HCT116 (cell line): ENCODE measurements around the gene B3GALT6. TPM values are rescaled to one million over a fixed set of nuclear protein-coding genes. Genes with fewer than 3 reads are reported as not detected.

Experiments used
- ATAC-seq: fragments of 200-7000 bp; cut with Tn5 transposase; 2 replicates; pipeline ENCODE4 v1.9.1; 2020; ENCODE audit warnings: mild to moderate bottlenecking, moderate library complexity
- BruUV-seq: library from RNA; stranded (reverse); fragments of 400-500 nt; replicated peaks from 2 replicates; lab custom pipeline; 2021; lab: Mats Ljungman, UMichigan
- CTCF ChIA-PET: fragments of 300-600 bp; sonication (Branson Sonifier 250); formaldehyde crosslinking; loops from one replicate; lab custom pipeline; 2021; ENCODE audit warnings: antibody characterized with exemption; lab: Charles Lee
- POLR2A ChIA-PET: fragments of 300-600, 350-600 bp; sonication (Branson Sonifier 250); formaldehyde crosslinking; loops from one replicate; lab custom pipeline; 2021; ENCODE audit warnings: antibody characterized with exemption; lab: Charles Lee
- RAD21 ChIA-PET, 2 experiments: fragments of 300-600 bp; sonication (Branson Sonifier 250); formaldehyde crosslinking; loops; one replicate each; lab custom pipeline; 2023; ENCODE audit warnings: low total read pairs in 2 of 2; ENCODE audit not compliant: uncharacterized antibody in 2 of 2, unreplicated experiment in 2 of 2, low non-redundant PET in 1 of 2; lab: Charles Lee
- DNase-seq: peaks from one replicate; pipeline ENCODE4 v3.0.0-alpha.2; 2010; ENCODE audit warnings: low read depth, low spot score
- H2AFZ ChIP-seq: fragments of 200-600 bp; shearing (Covaris generic), sonication (generic); 2 replicates; pipeline ENCODE4 v1.6.1; 2017; ENCODE audit warnings: low read depth, mixed run types, mixed read lengths, antibody characterized with exemption, low read length; ENCODE audit not compliant: poor library complexity, severe bottlenecking
- H3K27ac ChIP-seq: 2 replicates; pipeline ENCODE4 v1.5.1; 2012; ENCODE audit warnings: low read depth, low read length
- H3K27me3 ChIP-seq: fragments of 200-600 bp; sonication (generic); 2 replicates; pipeline ENCODE4 v1.6.1; 2016; ENCODE audit warnings: mixed run types, low read length, mixed read lengths; ENCODE audit not compliant: insufficient read depth
- H3K36me3 ChIP-seq, 2 experiments: fragments of 200-500 bp in 1 of 2; fragments of 200-600 bp in 1 of 2; sonication (Bioruptor generic) in 1 of 2; sonication (generic) in 1 of 2; 2 replicates each; pipeline versions ENCODE4 v1.5.1 to v1.6.1; 2014 to 2016; ENCODE audit warnings: low read length in 2 of 2, inconsistent platforms in 1 of 2, mixed read lengths in 1 of 2, mixed run types in 1 of 2; ENCODE audit not compliant: insufficient read depth in 2 of 2, control insufficient read depth in 1 of 2
- H3K4me1 ChIP-seq, 2 experiments: fragments of 200-600 bp in 1 of 2; sonication (generic) in 1 of 2; 2 replicates each; pipeline versions ENCODE4 v1.5.1 to v1.6.1; 2012 to 2017; ENCODE audit warnings: low read length in 2 of 2, inconsistent platforms in 1 of 2, mild to moderate bottlenecking in 1 of 2, mixed read lengths in 1 of 2, mixed run types in 1 of 2, moderate library complexity in 1 of 2; ENCODE audit not compliant: insufficient read depth in 2 of 2, control insufficient read depth in 1 of 2
- H3K4me2 ChIP-seq: fragments of 200-600 bp; sonication (generic); 2 replicates; pipeline ENCODE4 v1.6.1; 2017; ENCODE audit warnings: mixed run types, low read length, mixed read lengths
- H3K4me3 ChIP-seq, 2 experiments: fragments of 200-600 bp in 1 of 2; sonication (generic) in 1 of 2; replicated peaks in 1 of 2; 2 replicates each; pipeline ENCODE4 v1.5.1; 2011 to 2016; ENCODE audit warnings: low read length in 2 of 2, control low read depth in 1 of 2, low read depth in 1 of 2, mild to moderate bottlenecking in 1 of 2, mixed read lengths in 1 of 2, mixed run types in 1 of 2
- H3K79me2 ChIP-seq: fragments of 200-600 bp; sonication (generic); 2 replicates; pipeline ENCODE4 v1.6.1; 2017; ENCODE audit warnings: mild to moderate bottlenecking, mixed run types, low read length, moderate library complexity, mixed read lengths; ENCODE audit not compliant: insufficient read depth
- H3K9ac ChIP-seq: fragments of 200-600 bp; sonication (generic); 2 replicates; pipeline ENCODE4 v1.6.1; 2016; ENCODE audit warnings: low read length, mixed read lengths
- H3K9me2 ChIP-seq: fragments of 200-600 bp; sonication (generic), shearing (Covaris generic); 2 replicates; pipeline ENCODE4 v1.6.1; 2017; ENCODE audit warnings: mixed run types, mild to moderate bottlenecking, moderate library complexity; ENCODE audit not compliant: insufficient read depth
- H3K9me3 ChIP-seq, 2 experiments: fragments of 200-500 bp in 1 of 2; fragments of 200-600 bp in 1 of 2; sonication (Bioruptor generic) in 1 of 2; sonication (generic) in 1 of 2; 2 replicates each; pipeline ENCODE4 v1.6.1; 2014 to 2017; ENCODE audit warnings: low read length in 2 of 2, mixed read lengths in 2 of 2, inconsistent platforms in 1 of 2, low read depth in 1 of 2, mild to moderate bottlenecking in 1 of 2, mixed run types in 1 of 2, moderate library complexity in 1 of 2; ENCODE audit not compliant: control insufficient read depth in 1 of 2, insufficient read depth in 1 of 2
- H4K20me1 ChIP-seq: fragments of 200-600 bp; sonication (generic), shearing (Covaris generic); 2 replicates; pipeline ENCODE4 v1.6.1; 2017; ENCODE audit warnings: mixed run types, mild to moderate bottlenecking, moderate library complexity; ENCODE audit not compliant: insufficient read depth
- EGR1 ChIP-seq: IDR thresholded peaks from 2 replicates; pipeline ENCODE4 v1.6.1; 2012; ENCODE audit warnings: low read depth
- JUND ChIP-seq: IDR thresholded peaks from 2 replicates; pipeline ENCODE4 v1.6.1; 2012
- REST ChIP-seq: IDR thresholded peaks from 2 replicates; pipeline ENCODE4 v1.6.1; 2012; ENCODE audit warnings: low read depth
- SIN3A ChIP-seq: IDR thresholded peaks from 2 replicates; pipeline ENCODE4 v1.6.1; 2012; ENCODE audit warnings: low read depth
- TCF7L2 ChIP-seq: IDR thresholded peaks from 2 replicates; pipeline ENCODE4 v1.7.0; 2011; ENCODE audit warnings: borderline replicate concordance, inconsistent platforms; ENCODE audit not compliant: insufficient read depth, insufficient read length; ENCODE audit errors: extremely low read depth
- intact Hi-C: fragments of 100-400 bp; cut with micrococcal nuclease; formaldehyde crosslinking; loops from 2 replicates; pipeline ENCODE4 v1.10.0; 2022
- total RNA-seq: library from RNA; stranded (reverse); gene quantifications from one replicate; pipeline ENCODE4 v1.2.1, GENCODE V29; 2021; ENCODE audit not compliant: unreplicated experiment

The B3GALT6 gene
- total RNA-seq, 1 experiment from 2014 or later: 16.3 TPM

GRCh38 chr1:1228187-1228586 is 3.9 kb upstream of the B3GALT6 start:
- no TSS peak for BruUV-seq
- Histone ChIP-seq H3K27me3 (no peaks in the 10 kb centered on the region), H3K9me2 (no peaks in the 10 kb centered on the region), H3K79me2 (peaks cover 83% of the 10 kb centered on the region), H3K4me2 (no peak overlapping the region), H3K9ac (no peak overlapping the region), H2AFZ (no peak overlapping the region), H3K27ac (peak overlapping the region; percentile 26; the same call in 1 of the 2 replicates), H3K4me1 (peaks cover 3 to 19% of the 10 kb centered on the region in 2 experiments; a peak in 1 of 4 replicates), H3K9me3 (no peaks in the 10 kb centered on the region), H3K36me3 (peaks cover 13 to 24% of the 10 kb centered on the region in 2 experiments), H3K4me3 (no peak overlapping the region), H4K20me1 (no peaks in the 10 kb centered on the region)
- no peak for TF ChIP-seq TCF7L2
- no peak for TF ChIP-seq JUND
- no peak for TF ChIP-seq REST
- no peak for TF ChIP-seq EGR1
- no peak for TF ChIP-seq SIN3A
- no peak for ATAC-seq
- RAD21 ChIA-PET: interaction anchor here in 1 of 2 experiments (0.6 kb wide), 1 partner anchor 20 kb away, joined by 4 read pairs; no protein-coding TSS in a partner anchor
- DNase-seq: no peak
- intact Hi-C loops: no loop called here
- POLR2A ChIA-PET: no interaction called here
- CTCF ChIA-PET: no interaction called here
